ENCODE data around the gene DHX8.

DHX8 gene

GRCh38 chr17:43483674-43484551, at the start of gene DHX8:
TSS of gene DHX8 (plus strand) at chr17:43483975. CDS start at chr17:43484038, 63 bp downstream.
- in situ Hi-C loops (cut with HindIII; ENCODE audit: low pct_ligation_motif_present, low sequenced_read_pairs) = no loop called here
- Histone ChIP-seq H3K27me3 (replicated peaks) (no peaks in the 10 kb centered on the region), H3K27ac (peak within 1 kb of the TSS; percentile 69), H3K4me3 (ENCODE audit: low read depth, low read length) (peak within 1 kb of the TSS; percentile 92), H3K36me3 (replicated peaks) (no peaks in the 10 kb centered on the region)
- DNase-seq = peak; percentile 98
- TF ChIP-seq CTCF (IDR thresholded peaks at IDR 0.05; ENCODE audit: low read depth, low read length, missing control alignments) = peak; percentile 100

- no peak for DNase-seq
- in situ Hi-C loops (cut with HindIII; ENCODE audit: low pct_ligation_motif_present, low sequenced_read_pairs) = no loop called here
- Histone ChIP-seq H3K4me3 (ENCODE audit: low read depth, low read length) (no peak overlapping the region), H3K27me3 (replicated peaks) (no peaks in the 10 kb centered on the region), H3K36me3 (replicated peaks) (no peaks in the 10 kb centered on the region), H3K27ac (no peak overlapping the region)
- no peak for TF ChIP-seq CTCF (IDR thresholded peaks at IDR 0.05; ENCODE audit: low read depth, low read length, missing control alignments)
These were observed 48.9 kb upstream of the DHX8 start for GRCh38 chr17:43434902-43435319.

- Histone ChIP-seq H3K27me3 (replicated peaks) (no peaks in the 10 kb centered on the region), H3K36me3 (replicated peaks) (no peaks in the 10 kb centered on the region), H3K4me3 (ENCODE audit: low read depth, low read length) (no peak overlapping the region), H3K27ac (no peak overlapping the region)
- in situ Hi-C loops (cut with HindIII; ENCODE audit: low pct_ligation_motif_present, low sequenced_read_pairs) = no loop called here
- DNase-seq = no peak
- TF ChIP-seq CTCF (IDR thresholded peaks at IDR 0.05; ENCODE audit: low read depth, low read length, missing control alignments) = no peak
These were observed 46.0 kb upstream of the DHX8 start for GRCh38 chr17:43437756-43438155.

GRCh38 chr17:43438626-43439025, 45.1 kb upstream of the DHX8 start:
- Histone ChIP-seq H3K27ac (no peak overlapping the region), H3K27me3 (replicated peaks) (no peaks in the 10 kb centered on the region), H3K36me3 (replicated peaks) (no peaks in the 10 kb centered on the region), H3K4me3 (ENCODE audit: low read depth, low read length) (no peak overlapping the region)
- DNase-seq = no peak
- in situ Hi-C loops (cut with HindIII; ENCODE audit: low pct_ligation_motif_present, low sequenced_read_pairs) = no loop called here
- TF ChIP-seq CTCF (IDR thresholded peaks at IDR 0.05; ENCODE audit: low read depth, low read length, missing control alignments) = no peak

- TF ChIP-seq CTCF (IDR thresholded peaks at IDR 0.05; ENCODE audit: low read depth, low read length, missing control alignments) = no peak
- Histone ChIP-seq H3K36me3 (replicated peaks) (no peaks in the 10 kb centered on the region), H3K27ac (no peak overlapping the region), H3K4me3 (ENCODE audit: low read depth, low read length) (no peak overlapping the region), H3K27me3 (replicated peaks) (no peaks in the 10 kb centered on the region)
- DNase-seq = no peak
- in situ Hi-C loops (cut with HindIII; ENCODE audit: low pct_ligation_motif_present, low sequenced_read_pairs) = no loop called here
These were observed 44.7 kb upstream of the DHX8 start for GRCh38 chr17:43439041-43439440.
